HG02642 (cell line): ENCODE data around the gene FREY1.

ENCODE experiments used
- ATAC-seq: cut with Tn5 transposase; IDR thresholded peaks from one replicate; pipeline ENCODE4 v1.9.1; 2021; ENCODE audit warnings: mild to moderate bottlenecking; ENCODE audit not compliant: unreplicated experiment, poor library complexity

FREY1 gene

DNA sequence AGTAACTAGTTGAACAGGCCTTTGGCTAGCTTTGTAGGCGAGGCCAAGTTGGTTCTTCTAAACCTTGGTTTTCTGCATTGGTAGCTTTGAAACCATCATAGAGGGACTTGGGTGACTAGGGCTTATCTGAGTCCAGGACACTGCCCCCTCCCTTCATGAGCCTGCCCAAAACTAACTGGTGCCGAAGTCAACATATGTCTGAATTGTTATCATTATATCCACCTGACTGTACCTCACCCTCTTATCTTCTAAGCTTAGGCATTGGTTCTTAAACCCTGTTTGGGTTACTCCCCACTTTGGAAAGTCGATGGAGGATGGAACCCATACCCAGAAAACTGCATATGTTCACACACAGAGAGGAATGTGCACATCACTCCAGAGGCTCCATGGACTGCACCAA, 29.2 kb downstream of the FREY1 start:
- ATAC-seq = no peak

DNA sequence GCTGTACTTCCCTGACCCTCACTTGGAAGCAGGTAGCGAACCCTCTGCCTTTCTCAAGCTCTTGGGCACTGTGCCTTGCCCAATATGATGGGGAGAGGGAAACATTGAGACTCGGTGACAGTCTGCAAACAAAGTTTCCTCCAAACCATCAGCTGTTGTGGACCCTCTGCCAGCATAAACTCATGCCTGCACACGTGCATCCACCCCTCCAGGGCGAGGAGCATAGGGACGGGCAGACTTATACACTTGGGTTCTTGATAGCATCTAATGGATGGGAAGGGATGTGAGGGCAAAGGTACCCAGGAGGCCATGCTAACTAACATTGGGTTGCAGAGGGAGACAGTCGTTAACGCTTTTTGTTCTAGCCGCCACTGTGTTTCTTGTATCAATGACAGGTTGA, 29.9 kb downstream of the FREY1 start:
- ATAC-seq = no peak

DNA sequence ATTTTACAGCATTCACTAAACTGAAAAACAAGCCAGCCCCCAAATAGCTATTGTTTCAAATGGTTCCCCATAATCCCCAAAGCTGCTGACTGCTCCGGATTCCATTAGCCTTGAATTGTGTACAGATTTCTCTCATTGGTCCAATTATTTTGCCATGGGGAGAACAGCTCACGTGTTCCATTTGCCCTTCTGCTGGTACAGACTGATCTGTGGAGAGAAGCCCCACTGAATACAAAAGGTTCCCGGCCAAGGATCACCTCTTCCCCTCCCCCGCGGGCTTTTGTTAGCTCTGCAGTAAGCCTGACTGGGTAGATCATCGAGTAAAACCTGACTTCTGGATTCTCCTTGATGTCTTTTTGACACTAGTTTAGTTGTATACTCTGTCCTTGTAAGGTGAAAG, 30.7 kb downstream of the FREY1 start:
- ATAC-seq = no peak

GRCh38 chr11:45872651-45873356, 34.3 kb downstream of the FREY1 start:
- ATAC-seq = no peak

- ATAC-seq = no peak
Observed at GRCh38 chr11:45871638-45872037, 35.4 kb downstream of the FREY1 start.

GRCh38 chr11:45870706-45871105, 36.4 kb downstream of the FREY1 start:
- ATAC-seq = no peak

DNA sequence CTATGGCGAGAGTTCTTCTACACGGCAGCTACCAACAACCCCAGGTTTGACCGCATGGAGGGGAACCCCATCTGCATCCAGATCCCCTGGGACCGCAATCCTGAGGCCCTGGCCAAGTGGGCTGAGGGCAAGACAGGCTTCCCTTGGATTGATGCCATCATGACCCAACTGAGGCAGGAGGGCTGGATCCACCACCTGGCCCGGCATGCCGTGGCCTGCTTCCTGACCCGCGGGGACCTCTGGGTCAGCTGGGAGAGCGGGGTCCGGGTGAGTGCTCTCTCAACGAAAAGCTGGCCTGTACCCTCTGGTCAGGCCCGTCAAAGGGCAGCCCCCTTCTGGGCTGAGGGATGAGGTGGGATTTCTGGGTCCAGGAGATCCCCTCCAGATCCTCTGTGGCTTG, 37.5 kb downstream of the FREY1 start:
- ATAC-seq = no peak

DNA sequence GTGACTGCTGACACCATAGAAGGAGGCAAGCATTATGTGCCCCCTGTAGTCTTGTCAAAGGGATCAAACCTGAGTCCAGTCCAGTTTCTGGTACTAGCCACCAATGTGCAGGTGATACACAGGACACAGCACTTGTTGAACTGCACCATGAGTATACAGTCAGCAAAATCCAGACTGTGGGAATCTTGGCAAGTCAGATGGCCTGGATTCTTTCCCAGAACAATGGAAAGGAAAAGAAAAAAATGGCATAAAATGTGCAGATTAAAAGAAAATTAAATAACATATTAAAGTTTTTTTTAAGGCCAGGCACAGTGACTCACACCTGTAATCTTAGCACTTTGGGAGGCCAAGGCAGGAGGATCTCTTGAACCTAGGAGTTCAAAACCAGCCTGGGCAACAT, 43.0 kb downstream of the FREY1 start:
- ATAC-seq = no peak

GRCh38 chr11:45860764-45861510, 46.1 kb downstream of the FREY1 start:
- no peak for ATAC-seq

GRCh38 chr11:45860348-45860747, 46.7 kb downstream of the FREY1 start:
- no peak for ATAC-seq

DNA sequence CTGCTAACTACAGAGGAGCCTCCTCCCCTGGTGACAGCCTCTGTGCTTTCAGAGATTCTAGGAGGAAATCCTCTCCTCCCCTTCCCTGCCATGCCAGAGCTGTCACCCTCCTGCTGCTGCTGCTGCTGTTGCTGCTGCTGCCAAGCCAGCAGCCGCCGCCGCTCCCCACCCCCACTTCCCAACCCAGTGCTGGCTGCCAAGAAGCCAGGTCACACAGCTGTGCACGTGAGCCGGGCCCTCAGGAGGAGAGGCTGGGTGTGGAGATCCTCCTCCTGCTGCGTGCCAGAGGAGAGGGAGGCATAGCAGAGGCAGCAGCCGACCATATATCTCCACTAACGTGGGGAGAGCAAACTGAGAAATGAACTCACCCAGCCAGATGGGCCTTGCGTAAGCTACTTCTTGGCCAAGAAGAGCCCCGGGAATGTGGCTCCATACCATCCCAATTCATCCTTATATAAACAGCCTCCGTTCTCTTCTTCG, 47.4 kb downstream of the FREY1 start:
- ATAC-seq = no peak

- no peak for ATAC-seq
Observed at GRCh38 chr11:45858751-45859398, 48.2 kb downstream of the FREY1 start.

DNA sequence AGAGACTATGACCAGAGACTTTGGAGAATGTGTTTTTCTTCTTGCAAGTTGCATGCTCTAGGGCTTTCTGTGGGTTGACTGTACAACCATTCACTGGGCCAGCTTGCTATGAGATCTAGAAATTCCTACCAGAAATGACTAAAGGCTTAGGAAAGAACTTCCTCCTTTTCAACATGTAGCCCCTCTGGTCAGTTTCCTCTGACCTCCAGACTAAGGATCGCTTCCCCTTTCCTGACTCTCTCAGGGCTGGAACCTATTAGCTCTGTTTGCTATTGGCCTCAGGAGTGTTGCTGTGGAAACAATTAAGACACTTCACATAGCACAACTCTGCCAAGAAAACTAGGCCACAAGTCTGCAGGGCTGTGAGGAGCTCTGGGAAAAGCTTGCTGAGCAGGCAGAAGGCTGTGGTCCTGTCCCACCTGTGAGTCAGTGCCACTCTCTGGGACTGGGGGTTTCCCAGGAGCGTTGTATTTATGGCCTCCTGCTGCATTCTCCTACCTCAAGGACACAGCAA, 49.1 kb downstream of the FREY1 start:
- ATAC-seq = no peak
